GM12801 (cell line): ENCODE data around the gene RPP38.

Source experiments
- TF ChIP-seq, protein P1 (sequence below): IDR thresholded peaks from one replicate; pipeline ENCODE4 v1.5.1; 2011; ENCODE audit warnings: control low read depth; ENCODE audit not compliant: insufficient read length; ENCODE audit errors: extremely low read depth

RPP38 gene

DNA sequence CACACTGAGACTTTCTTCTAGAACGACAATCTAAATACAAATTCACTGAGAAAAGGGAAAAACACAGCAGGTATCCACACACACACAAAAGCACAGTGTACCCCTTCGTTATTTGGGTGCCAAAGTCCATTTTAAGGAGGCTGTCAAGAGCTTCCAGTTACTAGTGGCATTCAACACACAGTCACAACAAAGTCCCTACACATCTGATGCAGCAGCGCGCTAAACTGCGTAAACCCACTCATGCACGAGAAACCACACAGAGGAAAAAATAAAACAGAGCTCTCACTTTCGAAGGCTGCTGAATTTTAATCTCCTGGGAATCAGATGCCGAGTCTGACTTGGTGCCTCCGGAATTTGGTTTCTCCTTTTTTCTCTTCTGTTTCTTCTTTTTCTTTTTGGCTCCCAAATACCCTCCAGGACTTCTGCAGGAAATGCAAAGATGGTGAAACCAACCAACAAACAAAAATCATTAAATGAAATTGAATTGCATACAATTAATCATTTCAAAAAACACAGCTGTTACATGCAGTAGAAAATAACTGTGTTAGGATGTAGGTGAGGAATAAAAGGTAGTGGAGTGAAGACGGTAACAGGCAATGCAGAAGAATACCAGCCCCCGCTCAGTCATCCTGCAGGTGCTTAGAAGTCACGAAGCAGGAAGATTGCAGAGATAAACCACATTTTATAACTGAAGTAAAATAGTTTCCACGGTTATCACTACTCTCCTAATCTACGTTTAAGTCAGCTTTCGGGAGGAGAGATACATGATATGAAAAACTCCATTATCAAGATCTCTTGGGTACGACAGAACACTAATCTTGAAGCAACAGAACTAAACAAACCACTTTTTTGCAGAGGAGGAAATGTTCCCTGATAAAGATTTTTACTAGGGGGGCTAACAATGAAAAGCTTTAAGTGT, 44.2 kb downstream of the RPP38 start:
- TF ChIP-seq, protein P1, sequence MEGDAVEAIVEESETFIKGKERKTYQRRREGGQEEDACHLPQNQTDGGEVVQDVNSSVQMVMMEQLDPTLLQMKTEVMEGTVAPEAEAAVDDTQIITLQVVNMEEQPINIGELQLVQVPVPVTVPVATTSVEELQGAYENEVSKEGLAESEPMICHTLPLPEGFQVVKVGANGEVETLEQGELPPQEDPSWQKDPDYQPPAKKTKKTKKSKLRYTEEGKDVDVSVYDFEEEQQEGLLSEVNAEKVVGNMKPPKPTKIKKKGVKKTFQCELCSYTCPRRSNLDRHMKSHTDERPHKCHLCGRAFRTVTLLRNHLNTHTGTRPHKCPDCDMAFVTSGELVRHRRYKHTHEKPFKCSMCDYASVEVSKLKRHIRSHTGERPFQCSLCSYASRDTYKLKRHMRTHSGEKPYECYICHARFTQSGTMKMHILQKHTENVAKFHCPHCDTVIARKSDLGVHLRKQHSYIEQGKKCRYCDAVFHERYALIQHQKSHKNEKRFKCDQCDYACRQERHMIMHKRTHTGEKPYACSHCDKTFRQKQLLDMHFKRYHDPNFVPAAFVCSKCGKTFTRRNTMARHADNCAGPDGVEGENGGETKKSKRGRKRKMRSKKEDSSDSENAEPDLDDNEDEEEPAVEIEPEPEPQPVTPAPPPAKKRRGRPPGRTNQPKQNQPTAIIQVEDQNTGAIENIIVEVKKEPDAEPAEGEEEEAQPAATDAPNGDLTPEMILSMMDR = no peak

DNA sequence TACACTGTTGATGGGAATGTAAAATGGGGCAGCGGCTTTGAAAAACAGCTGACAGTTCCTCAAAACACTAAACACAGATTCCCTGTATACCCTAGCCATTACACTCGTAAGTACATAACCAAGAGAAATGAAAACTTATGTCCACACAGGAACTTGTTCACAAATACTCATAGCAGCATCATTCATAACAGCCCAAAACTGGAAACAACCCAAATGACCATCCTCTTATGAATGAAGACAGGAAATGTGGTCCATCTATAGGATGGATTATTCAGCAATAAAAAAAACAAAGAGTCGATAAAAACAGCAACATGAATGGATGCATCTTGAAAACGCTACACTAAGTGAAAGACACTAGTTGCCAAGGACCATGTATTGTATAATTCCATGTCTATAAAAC, 47.6 kb downstream of the RPP38 start:
- TF ChIP-seq, protein P1 = no peak

DNA sequence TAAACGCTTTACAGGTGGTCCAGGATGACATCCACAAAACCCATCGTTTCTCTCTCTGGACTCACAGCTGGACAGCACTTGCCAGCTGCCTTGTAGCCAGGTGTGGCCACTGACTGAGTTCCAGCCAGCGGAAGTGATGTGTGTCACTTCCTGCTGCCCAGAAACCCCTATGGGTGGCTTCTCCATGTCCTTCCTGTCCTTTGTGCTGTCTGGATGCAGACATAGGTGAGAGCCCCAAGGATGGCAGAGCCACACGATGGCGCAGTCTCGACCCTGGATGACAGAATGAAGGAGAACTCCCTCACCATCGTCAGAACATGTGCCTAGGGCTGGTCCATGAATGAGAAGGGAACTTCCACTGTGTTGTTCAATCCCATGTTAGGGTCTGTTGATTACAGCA, 49.2 kb downstream of the RPP38 start:
- TF ChIP-seq, protein P1 = no peak

DNA sequence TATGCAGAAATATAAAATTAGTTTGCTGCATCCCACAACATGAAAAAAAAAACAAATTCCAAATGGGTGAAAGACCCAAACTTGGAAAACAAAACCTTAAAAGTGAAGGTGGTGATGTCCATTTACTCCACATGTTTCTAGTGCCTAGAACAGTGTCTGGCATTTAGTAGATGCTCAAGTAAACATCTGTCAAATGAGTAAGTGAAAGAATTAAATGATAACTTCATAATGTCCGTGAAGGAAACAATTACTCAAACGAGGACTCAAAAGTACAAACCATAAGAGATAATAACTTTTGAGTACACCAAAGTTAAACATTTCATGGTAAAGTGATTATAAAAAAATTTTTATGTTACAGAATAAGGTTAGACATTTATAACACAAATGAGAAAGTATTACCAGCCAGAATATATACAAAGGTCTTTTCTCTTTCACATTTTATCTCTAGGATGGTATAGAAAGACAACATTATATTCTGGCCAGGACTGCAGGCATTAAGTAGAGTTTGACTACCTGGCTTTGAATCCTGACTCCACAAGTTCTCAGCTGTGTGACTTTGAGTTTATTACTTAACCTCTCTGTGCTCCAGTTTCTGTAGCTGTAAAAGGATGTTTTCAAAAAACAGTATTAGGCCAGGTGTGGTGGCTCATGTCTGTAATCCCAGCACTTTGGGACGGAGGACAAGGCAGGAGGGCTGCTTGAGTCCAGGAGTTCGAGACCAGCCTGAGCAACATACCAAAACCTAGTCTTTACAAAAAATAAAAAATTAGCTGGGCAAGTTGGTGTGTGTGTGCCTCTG, 50.6 kb downstream of the RPP38 start:
- TF ChIP-seq, protein P1 = no peak

DNA sequence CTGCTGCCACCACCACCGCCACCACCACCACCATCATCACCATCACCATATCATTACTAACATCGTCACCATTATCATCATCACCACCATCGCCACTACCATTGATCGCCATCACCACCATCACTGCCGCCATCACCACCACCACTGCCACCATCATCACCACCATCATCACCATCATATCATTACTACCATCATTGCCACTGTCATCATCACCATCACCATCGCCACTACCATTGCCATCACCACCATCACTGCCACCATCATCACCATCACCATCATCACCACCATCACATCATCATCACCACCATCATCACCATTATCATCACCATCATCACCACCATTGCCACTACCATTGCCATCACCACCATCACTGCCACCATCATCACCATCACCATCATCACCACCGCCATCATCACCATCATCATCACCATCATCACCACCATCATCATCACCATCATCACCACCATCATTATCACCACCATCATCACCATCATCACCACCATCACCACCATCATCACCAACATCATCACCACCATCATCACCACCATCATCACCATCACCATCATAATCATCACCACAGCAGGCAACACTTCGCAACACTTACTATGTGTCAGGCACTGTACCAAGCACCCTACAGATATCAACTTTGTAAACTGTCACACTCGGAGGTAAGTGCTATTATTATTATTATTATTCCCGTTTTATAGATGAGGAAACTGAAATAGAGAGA, 52.1 kb downstream of the RPP38 start:
- TF ChIP-seq, protein P1 = no peak

DNA sequence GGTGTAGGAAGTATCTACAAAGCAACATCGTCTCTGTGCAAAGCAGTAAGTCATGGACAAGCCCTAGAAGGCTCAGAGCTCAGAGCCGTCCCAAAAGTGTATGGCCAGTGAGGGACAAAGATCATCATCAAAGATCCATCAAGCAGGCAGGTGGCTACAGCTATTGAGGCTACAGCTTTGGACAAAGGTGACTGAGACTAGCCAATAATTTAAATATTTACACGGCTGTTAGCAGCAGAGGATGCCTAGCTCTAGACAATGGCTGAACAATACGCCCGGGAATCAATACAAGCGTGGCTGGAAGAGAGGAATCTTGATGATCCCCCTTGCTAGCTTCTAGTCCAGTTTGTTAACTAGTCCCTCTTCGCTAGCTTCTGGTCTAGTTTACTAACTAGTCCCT, 53.4 kb downstream of the RPP38 start:
- TF ChIP-seq, protein P1 = no peak

DNA sequence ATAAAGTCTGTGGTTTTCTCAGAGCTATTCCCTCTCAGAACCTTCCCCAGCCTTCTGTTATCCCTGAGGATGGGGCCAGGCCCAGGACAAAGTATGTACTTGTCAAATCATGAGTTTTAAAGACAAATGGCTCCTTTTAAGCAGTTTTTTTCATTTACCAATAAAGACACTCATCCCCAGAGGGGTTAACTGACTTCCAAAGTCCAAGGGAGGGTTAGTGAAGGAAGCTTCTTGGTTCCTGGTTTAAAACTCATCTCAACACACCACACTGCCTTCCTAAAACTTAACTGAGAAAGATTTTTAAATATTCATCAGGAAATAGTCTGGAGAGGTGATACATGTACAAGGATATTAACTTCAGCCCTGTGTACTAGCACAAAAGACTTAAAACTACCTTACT, 55.4 kb downstream of the RPP38 start:
- TF ChIP-seq, protein P1 = no peak
